GM23248 (cell line): ENCODE data around the gene ZBTB9. TPM values are rescaled to one million over a fixed set of nuclear protein-coding genes. Genes with fewer than 3 reads are reported as not detected.

Experiments
- DNase-seq: peaks from one replicate; pipeline ENCODE4 v3.0.0-alpha.2; 2015
- H2AFZ ChIP-seq: fragments of 200-600 bp; sonication (generic); 2 replicates; pipeline ENCODE4 v1.6.1; 2016; ENCODE audit warnings: antibody characterized with exemption
- H3F3A ChIP-seq: fragments of 200-600 bp; sonication (generic); 2 replicates; pipeline ENCODE4 v1.6.1; 2016; ENCODE audit warnings: mild to moderate bottlenecking, antibody characterized with exemption, mixed run types; ENCODE audit not compliant: insufficient read depth
- H3K27ac ChIP-seq: fragments of 200-600 bp; sonication (generic); 2 replicates; pipeline ENCODE4 v1.5.1; 2016; ENCODE audit warnings: mild to moderate bottlenecking
- H3K27me3 ChIP-seq: fragments of 200-600 bp; sonication (generic); replicated peaks from 2 replicates; pipeline ENCODE4 v1.6.1; 2016; ENCODE audit warnings: mild to moderate bottlenecking; ENCODE audit not compliant: insufficient read depth
- H3K36me3 ChIP-seq: fragments of 200-600 bp; sonication (generic); 2 replicates; pipeline ENCODE4 v1.6.1; 2016; ENCODE audit warnings: low read depth, mild to moderate bottlenecking
- H3K4me1 ChIP-seq: fragments of 200-600 bp; sonication (generic); 2 replicates; pipeline ENCODE4 v1.6.1; 2016; ENCODE audit warnings: mild to moderate bottlenecking; ENCODE audit not compliant: insufficient read depth
- H3K4me2 ChIP-seq: fragments of 200-600 bp; sonication (generic); one replicate; pipeline ENCODE4 v1.6.1; 2016; ENCODE audit warnings: mild to moderate bottlenecking; ENCODE audit not compliant: unreplicated experiment
- H3K4me3 ChIP-seq: fragments of 200-600 bp; sonication (generic); 2 replicates; pipeline ENCODE4 v1.5.1; 2016; ENCODE audit warnings: mild to moderate bottlenecking
- H3K79me2 ChIP-seq: fragments of 200-600 bp; sonication (generic); 2 replicates; pipeline ENCODE4 v1.6.1; 2016; ENCODE audit warnings: mild to moderate bottlenecking; ENCODE audit not compliant: insufficient read depth
- H3K9ac ChIP-seq: fragments of 200-600 bp; sonication (generic); 2 replicates; pipeline ENCODE4 v1.6.1; 2016; ENCODE audit warnings: mild to moderate bottlenecking
- H3K9me2 ChIP-seq: fragments of 200-600 bp; sonication (generic); 2 replicates; pipeline ENCODE4 v1.6.1; 2016; ENCODE audit warnings: mixed run types, mild to moderate bottlenecking, moderate library complexity; ENCODE audit not compliant: insufficient read depth
- H3K9me3 ChIP-seq: fragments of 200-600 bp; sonication (generic); one replicate; pipeline ENCODE4 v1.6.1; 2017; ENCODE audit warnings: low read depth
- H4K20me1 ChIP-seq: fragments of 200-600 bp; sonication (generic); 2 replicates; pipeline ENCODE4 v1.6.0; 2016; ENCODE audit not compliant: insufficient read depth
- EZH2 ChIP-seq: fragments of 200-600 bp; sonication (generic); IDR thresholded peaks from 2 replicates; pipeline ENCODE4 v1.6.1; 2018; ENCODE audit warnings: antibody characterized with exemption, mild to moderate bottlenecking; ENCODE audit not compliant: insufficient read depth, poor library complexity, severe bottlenecking
- EZH2phosphoT487 ChIP-seq: fragments of 200-600 bp; sonication (generic); IDR thresholded peaks from 2 replicates; pipeline ENCODE4 v1.6.1; 2018; ENCODE audit warnings: antibody characterized with exemption, moderate library complexity, mild to moderate bottlenecking, low read depth; ENCODE audit not compliant: insufficient read depth
- whole genome bisulfite sequencing, 2 experiments: methylation state at CpG; one replicate each; pipeline ENCODE4 v1.1.6; 2015 to 2017; ENCODE audit warnings: low lambda C conversion rate in 2 of 2, low coverage in 1 of 2; ENCODE audit errors: missing lambda C conversion rate in 2 of 2; 5-methylcytosine and 5-hydroxymethylcytosine counted together
- in situ Hi-C: fragments of 300-500 bp; cut with MboI; formaldehyde crosslinking; loops from 2 replicates; pipeline ENCODE4 v1.15.0; 2020
- polyA plus RNA-seq: library from polyadenylated mRNA; unstranded; fragments of >200 nt; fragmentation: Nextera tagmentation; extraction: Ambion mirVana; gene quantifications from 2 replicates; pipeline ENCODE4 v1.2.1, GENCODE V29; 2016
- total RNA-seq: library from RNA; depleted of rRNA; stranded (reverse); fragments of >200 nt; shearing (Covaris generic); gene quantifications from 2 replicates; pipeline ENCODE4 v1.2.3, GENCODE V29; 2014

The ZBTB9 gene
- total and polyA plus RNA-seq, 2 experiments from 2014 or later = 3.5 to 7.0 TPM

GRCh38 chr6:33442283-33442682 is 12.1 kb upstream of the ZBTB9 start:
- in situ Hi-C loops = no loop called here
- no peaks in the 10 kb centered on the region for H3K79me2 ChIP-seq
- H3K4me2 ChIP-seq = no peak overlapping the region
- no peaks in the 10 kb centered on the region for H3F3A ChIP-seq
- no peaks in the 10 kb centered on the region for H3K27me3 ChIP-seq
- no peak overlapping the region for H2AFZ ChIP-seq
- H3K4me1 ChIP-seq = no peaks in the 10 kb centered on the region
- no peak for DNase-seq
- H3K9me3 ChIP-seq = no peaks in the 10 kb centered on the region
- TF ChIP-seq EZH2 (no peak), EZH2phosphoT487 (no peak)
- H3K27ac ChIP-seq = no peak overlapping the region
- H3K9ac ChIP-seq = no peak overlapping the region
- no peak overlapping the region for H3K4me3 ChIP-seq
- peaks cover 6% of the 10 kb centered on the region; the same call in 1 of the 2 replicates for H3K36me3 ChIP-seq
- WGBS, 2 experiments = 85 to 89% methylated on average over 6 to 8 of the region's 8 CpGs
- no peaks in the 10 kb centered on the region for H4K20me1 ChIP-seq
- H3K9me2 ChIP-seq = no peaks in the 10 kb centered on the region

GRCh38 chr6:33443025-33443424 is 11.4 kb upstream of the ZBTB9 start:
- WGBS, 2 experiments = 95 to 99% methylated on average over 14 to 17 of the region's 17 CpGs
- H3K27ac ChIP-seq = no peak overlapping the region
- no peaks in the 10 kb centered on the region for H3F3A ChIP-seq
- no peak for TF ChIP-seq EZH2
- H3K4me2 ChIP-seq = no peak overlapping the region
- no peaks in the 10 kb centered on the region for H4K20me1 ChIP-seq
- DNase-seq = no peak
- in situ Hi-C loops = no loop called here
- peaks cover 5% of the 10 kb centered on the region; the same call in 1 of the 2 replicates for H3K36me3 ChIP-seq
- H2AFZ ChIP-seq = no peak overlapping the region
- no peaks in the 10 kb centered on the region for H3K9me3 ChIP-seq
- H3K9ac ChIP-seq = no peak overlapping the region
- H3K79me2 ChIP-seq = no peaks in the 10 kb centered on the region
- no peaks in the 10 kb centered on the region for H3K9me2 ChIP-seq
- no peaks in the 10 kb centered on the region for H3K4me1 ChIP-seq
- no peaks in the 10 kb centered on the region for H3K27me3 ChIP-seq
- H3K4me3 ChIP-seq = no peak overlapping the region

GRCh38 chr6:33443619-33444504 is 10.5 kb upstream of the ZBTB9 start:
- H4K20me1 ChIP-seq = no peaks in the 10 kb centered on the region
- no peaks in the 10 kb centered on the region for H3K9me3 ChIP-seq
- no peak overlapping the region for H3K9ac ChIP-seq
- no peak overlapping the region for H3K4me2 ChIP-seq
- no peak overlapping the region for H2AFZ ChIP-seq
- WGBS, 2 experiments = 93 to 99% methylated on average over 4 to 18 of the region's 18 CpGs
- in situ Hi-C loops = no loop called here
- TF ChIP-seq EZH2 (no peak), EZH2phosphoT487 (no peak)
- no peaks in the 10 kb centered on the region for H3K27me3 ChIP-seq
- no peaks in the 10 kb centered on the region for H3K4me1 ChIP-seq
- no peaks in the 10 kb centered on the region for H3K9me2 ChIP-seq
- no peak overlapping the region for H3K27ac ChIP-seq
- no peaks in the 10 kb centered on the region for H3F3A ChIP-seq
- H3K36me3 ChIP-seq = no peaks in the 10 kb centered on the region; the same call in 1 of the 2 replicates
- H3K79me2 ChIP-seq = no peaks in the 10 kb centered on the region
- DNase-seq = no peak
- no peak overlapping the region for H3K4me3 ChIP-seq

- in situ Hi-C loops = no loop called here
- no peaks in the 10 kb centered on the region for H3K36me3 ChIP-seq
These were observed 9.2 kb upstream of the ZBTB9 start for GRCh38 chr6:33445119-33445603.

More at GRCh38 chr6:33445119-33445603, 9.2 kb upstream of the ZBTB9 start:
- H3K4me1 ChIP-seq = no peaks in the 10 kb centered on the region
- no peaks in the 10 kb centered on the region for H3K9me2 ChIP-seq
- no peak overlapping the region for H3K9ac ChIP-seq
- H3K27ac ChIP-seq = no peak overlapping the region
- peaks cover 6% of the 10 kb centered on the region for H3F3A ChIP-seq
- no peak overlapping the region for H3K4me3 ChIP-seq
- peak; percentile 18 for DNase-seq
- no peaks in the 10 kb centered on the region for H3K27me3 ChIP-seq
- no peak for TF ChIP-seq EZH2phosphoT487
- no peak for TF ChIP-seq EZH2
- no peaks in the 10 kb centered on the region for H4K20me1 ChIP-seq
- H2AFZ ChIP-seq = no peak overlapping the region
- no peak overlapping the region for H3K4me2 ChIP-seq
- no peaks in the 10 kb centered on the region for H3K79me2 ChIP-seq
- H3K9me3 ChIP-seq = no peaks in the 10 kb centered on the region
- WGBS, 2 experiments = 77 to 87% methylated on average over 3 of the region's 3 CpGs
